Gastrocnemius medialis (tissue), 4 donors: ENCODE results near the gene AKIRIN2. TPM values are rescaled to one million over a fixed set of nuclear protein-coding genes. Genes with fewer than 3 reads are reported as not detected.
"Not testable (repeated sequence)": the region's sequence is repeated elsewhere in the genome, so short reads cannot be mapped to it uniquely, and the experiment has no call there.

Experiments
- ATAC-seq, 2 donors: fragments of 150-250 bp; one replicate each; pipeline ENCODE4 v1.9.1; 2016
- DNase-seq, 2 donors: peaks; one replicate each; pipeline ENCODE4 v3.0.0-alpha.2; 2019
- H3K27ac ChIP-seq, 4 donors: fragments of 200-600 bp; sonication (generic); 1 replicate in 1 of 4; 2 replicates in 3 of 4; pipeline ENCODE4 v1.5.1; 2016 to 2018; ENCODE audit warnings: mild to moderate bottlenecking in 2 of 4, moderate library complexity in 1 of 4
- H3K27me3 ChIP-seq, 3 donors: fragments of 200-600 bp; sonication (generic) in 2 of 3; 1 replicate in 1 of 3; 2 replicates in 2 of 3; pipeline versions ENCODE4 v1.5.1 to v1.6.0; 2016 to 2019; ENCODE audit warnings: mild to moderate bottlenecking in 1 of 3, moderate library complexity in 1 of 3
- H3K36me3 ChIP-seq, 2 donors: fragments of 200-600 bp; sonication (generic) in 1 of 2; one replicate each; pipeline ENCODE4 v1.5.1; 2017 to 2018
- H3K4me1 ChIP-seq, 2 donors: fragments of 200-600 bp; sonication (generic) in 1 of 2; one replicate each; pipeline ENCODE4 v1.5.1; 2016 to 2017; ENCODE audit warnings: mild to moderate bottlenecking in 2 of 2
- H3K4me3 ChIP-seq, 4 donors: fragments of 200-600 bp; sonication (generic) in 3 of 4; 1 replicate in 1 of 4; 2 replicates in 3 of 4; pipeline ENCODE4 v1.5.1; 2016 to 2019; ENCODE audit warnings: mild to moderate bottlenecking in 2 of 4
- H3K9me3 ChIP-seq, 3 donors: fragments of 200-600 bp; sonication (generic) in 2 of 3; 1 replicate in 1 of 3; 2 replicates in 2 of 3; pipeline ENCODE4 v1.5.1; 2016 to 2019
- POLR2A ChIP-seq, 2 donors: fragments of 450-650 bp; IDR thresholded peaks; one replicate each; pipeline ENCODE4 v1.6.1; 2017; ENCODE audit warnings: antibody characterized with exemption in 2 of 2, mild to moderate bottlenecking in 2 of 2, moderate library complexity in 2 of 2
- in situ Hi-C, 4 donors: fragments of 200-750 bp; cut with MboI; loops; one replicate each; pipeline versions ENCODE4 v1.15.0 to v1.8.0; 2017; ENCODE audit warnings: low sequenced_read_pairs in 4 of 4
- intact Hi-C: fragments of 100-400 bp; cut with DNase I; formaldehyde crosslinking; loops from one replicate; pipeline ENCODE4 v1.15.1; 2023; ENCODE audit warnings: low total_unique reads
- total RNA-seq, 4 donors: library from RNA; depleted of rRNA; stranded (reverse); fragments of >200 nt; gene quantifications; one replicate each; pipeline versions ENCODE4 v1.1.0 to v1.2.3, GENCODE V29; 2016
- TF ChIP-seq, protein P1 (sequence below), 5 experiments: fragments of 450-650 bp in 3 of 5; fragments of 200-600 bp in 2 of 5; sonication (generic) in 2 of 5; IDR thresholded peaks in 4 of 5; conservative IDR thresholded peaks in 1 of 5; 1 replicate in 4 of 5; 2 replicates in 1 of 5; pipeline ENCODE4 v1.5.1; 2016 to 2019; ENCODE audit warnings: antibody characterized with exemption in 5 of 5, mild to moderate bottlenecking in 3 of 5, moderate library complexity in 3 of 5

The AKIRIN2 gene
- total RNA-seq, 4 donors from 2014 or later = 25.6 to 44.5 (median 33.1) TPM

DNA sequence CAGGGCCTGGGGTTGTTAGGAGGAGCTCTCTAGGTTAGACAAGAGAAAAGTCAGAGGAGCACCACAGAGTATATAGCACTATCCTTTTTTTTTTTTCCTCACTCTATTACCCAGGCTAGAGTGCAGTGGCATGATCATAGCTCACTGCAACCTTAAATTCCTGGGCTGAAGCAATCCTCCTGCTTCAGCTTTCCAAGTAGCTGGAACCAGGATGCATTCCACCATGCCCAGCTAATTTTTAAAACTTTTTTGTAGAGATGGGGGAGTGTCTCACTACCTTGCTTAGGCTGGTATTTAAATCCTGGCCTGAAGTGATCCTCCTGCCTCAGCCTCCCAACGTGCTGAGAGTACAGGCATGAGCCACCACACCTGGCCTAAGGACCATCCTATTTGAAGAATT lies 19.3 kb upstream of the AKIRIN2 start:
- H3K4me1 ChIP-seq = peaks cover 30 to 31% of the 10 kb centered on the region in 2 donors

DNA sequence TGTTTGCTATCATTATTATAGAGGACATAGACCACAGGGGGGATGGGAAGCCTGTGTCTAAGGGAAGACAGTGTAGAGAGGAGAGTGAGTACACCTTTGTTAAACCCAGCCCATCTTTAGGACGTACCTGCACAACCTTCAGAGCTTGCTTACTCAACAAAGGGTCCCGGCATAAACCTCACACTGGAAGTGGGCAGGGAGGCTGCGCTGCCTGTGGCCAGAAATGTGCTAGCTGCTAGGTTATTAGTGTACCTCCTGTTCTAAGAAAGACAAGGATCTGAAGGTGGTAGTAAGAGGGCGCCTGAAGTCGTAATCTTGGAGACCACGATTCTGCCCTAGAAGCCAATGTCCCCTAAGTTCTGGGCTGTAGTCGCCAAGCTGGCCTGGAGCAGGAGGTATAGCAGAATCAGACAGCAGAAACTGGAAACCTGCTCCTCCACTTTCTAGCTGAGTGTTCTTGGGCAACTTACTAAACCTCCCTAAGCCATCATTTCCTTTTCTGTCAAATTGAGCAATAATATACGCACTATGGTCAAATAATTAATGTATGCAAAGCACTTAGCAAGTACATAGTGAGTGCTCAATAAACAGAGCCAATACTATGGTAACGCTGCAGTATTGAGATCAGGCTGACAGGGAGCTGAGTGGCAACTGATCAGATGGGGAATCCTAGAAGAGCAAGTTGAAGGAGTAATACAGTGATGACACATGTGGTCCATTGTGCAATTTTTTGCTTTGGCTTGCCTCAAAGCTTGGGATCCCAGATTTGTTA lies 16.8 kb upstream of the AKIRIN2 start:
- ATAC-seq (no peak), DNase-seq (no peak)
- Histone ChIP-seq H3K36me3 (no peaks in the 10 kb centered on the region), H3K4me3 (no peak overlapping the region), H3K27me3 (no peaks in the 10 kb centered on the region), H3K4me1 (peaks cover 14 to 16% of the 10 kb centered on the region in 2 donors), H3K9me3 (no peaks in the 10 kb centered on the region), H3K27ac (peak overlapping the region in 3 of 4 donors; percentile 6 to 59 (median 50))
- in situ Hi-C loops (no loop called here), intact Hi-C loops (no loop called here)
- no peak for TF ChIP-seq POLR2A (IDR thresholded peaks at IDR 0.05)

More for the DNA sequence above, 19.3 kb upstream of the AKIRIN2 start:
- DNase-seq (no peak), ATAC-seq (no peak)
- in situ Hi-C loops = no loop called here
- H3K36me3 ChIP-seq = no peaks in the 10 kb centered on the region
- no peak overlapping the region for H3K4me3 ChIP-seq
- peak overlapping the region; percentile 79 to 88 (median 84) for H3K27ac ChIP-seq
- intact Hi-C loops = no loop called here
- H3K27me3 ChIP-seq = no peaks in the 10 kb centered on the region
- H3K9me3 ChIP-seq = no peaks in the 10 kb centered on the region
- TF ChIP-seq, protein P1, sequence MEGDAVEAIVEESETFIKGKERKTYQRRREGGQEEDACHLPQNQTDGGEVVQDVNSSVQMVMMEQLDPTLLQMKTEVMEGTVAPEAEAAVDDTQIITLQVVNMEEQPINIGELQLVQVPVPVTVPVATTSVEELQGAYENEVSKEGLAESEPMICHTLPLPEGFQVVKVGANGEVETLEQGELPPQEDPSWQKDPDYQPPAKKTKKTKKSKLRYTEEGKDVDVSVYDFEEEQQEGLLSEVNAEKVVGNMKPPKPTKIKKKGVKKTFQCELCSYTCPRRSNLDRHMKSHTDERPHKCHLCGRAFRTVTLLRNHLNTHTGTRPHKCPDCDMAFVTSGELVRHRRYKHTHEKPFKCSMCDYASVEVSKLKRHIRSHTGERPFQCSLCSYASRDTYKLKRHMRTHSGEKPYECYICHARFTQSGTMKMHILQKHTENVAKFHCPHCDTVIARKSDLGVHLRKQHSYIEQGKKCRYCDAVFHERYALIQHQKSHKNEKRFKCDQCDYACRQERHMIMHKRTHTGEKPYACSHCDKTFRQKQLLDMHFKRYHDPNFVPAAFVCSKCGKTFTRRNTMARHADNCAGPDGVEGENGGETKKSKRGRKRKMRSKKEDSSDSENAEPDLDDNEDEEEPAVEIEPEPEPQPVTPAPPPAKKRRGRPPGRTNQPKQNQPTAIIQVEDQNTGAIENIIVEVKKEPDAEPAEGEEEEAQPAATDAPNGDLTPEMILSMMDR (IDR thresholded peaks at IDR 0.05 in 4 of 5, conservative IDR thresholded peaks at IDR 0.05 in 1 of 5) = no peak
- no peak for TF ChIP-seq POLR2A (IDR thresholded peaks at IDR 0.05)

GRCh38 chr6:87716928-87717614 lies 15.0 kb upstream of the AKIRIN2 start:
- intact Hi-C loops (no loop called here), in situ Hi-C loops (no loop called here)
- no peak for ATAC-seq
- H3K36me3 ChIP-seq = no peaks in the 10 kb centered on the region
- H3K4me3 ChIP-seq = no peak overlapping the region
- no peaks in the 10 kb centered on the region for H3K27me3 ChIP-seq
- no peaks in the 10 kb centered on the region for H3K9me3 ChIP-seq
- H3K27ac ChIP-seq = no peak overlapping the region
- no peak for TF ChIP-seq POLR2A (IDR thresholded peaks at IDR 0.05)
- TF ChIP-seq, protein P1 (IDR thresholded peaks at IDR 0.05 in 4 of 5, conservative IDR thresholded peaks at IDR 0.05 in 1 of 5) = no peak
- peaks cover under 1 to 1% of the 10 kb centered on the region in 2 donors for H3K4me1 ChIP-seq
- no peak for DNase-seq

DNA sequence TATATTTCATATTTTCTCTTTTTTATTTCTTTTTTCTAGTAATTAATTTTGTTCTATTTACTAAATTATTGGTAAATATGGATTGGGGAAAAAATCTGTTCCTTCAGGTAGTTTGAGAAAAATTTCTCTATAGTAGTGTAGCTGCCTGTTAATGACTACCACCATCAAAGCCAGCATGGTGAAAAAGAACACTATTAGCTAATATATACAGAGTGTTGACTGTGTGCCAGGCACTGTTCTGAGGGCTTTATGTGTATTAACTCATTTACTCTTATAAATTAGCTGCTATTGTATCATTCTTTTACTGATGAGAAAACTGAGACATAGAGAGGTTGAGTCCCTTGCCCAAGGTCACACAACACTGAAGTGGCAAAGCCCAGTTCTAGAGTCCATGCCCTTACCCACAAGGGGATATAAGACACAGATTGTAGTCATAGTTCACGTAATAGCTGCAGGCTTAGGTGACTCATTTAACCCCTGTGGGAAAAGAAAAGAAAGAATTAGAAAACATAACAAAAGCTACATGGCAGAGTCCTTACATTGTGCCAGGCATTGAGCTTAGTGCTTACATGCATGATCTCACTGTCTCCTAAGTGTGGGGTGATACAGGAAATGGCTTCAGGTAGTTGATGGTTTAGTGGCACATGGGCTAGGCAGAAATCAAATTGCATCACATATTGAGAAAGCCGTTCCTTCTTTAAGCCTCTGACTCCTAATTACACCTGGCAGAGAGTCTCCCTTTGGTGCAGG lies 12.2 kb upstream of the AKIRIN2 start:
- no peaks in the 10 kb centered on the region for H3K27me3 ChIP-seq
- intact Hi-C loops (no loop called here), in situ Hi-C loops (no loop called here)
- H3K36me3 ChIP-seq = no peaks in the 10 kb centered on the region
- H3K4me3 ChIP-seq = no peak overlapping the region
- ATAC-seq (no peak), DNase-seq (no peak)
- H3K27ac ChIP-seq = no peak overlapping the region
- no peaks in the 10 kb centered on the region for H3K4me1 ChIP-seq
- no peaks in the 10 kb centered on the region for H3K9me3 ChIP-seq
- TF ChIP-seq, protein P1 (IDR thresholded peaks at IDR 0.05 in 4 of 5, conservative IDR thresholded peaks at IDR 0.05 in 1 of 5) = no peak
- no peak for TF ChIP-seq POLR2A (IDR thresholded peaks at IDR 0.05)

- H3K27ac ChIP-seq, H3K27me3 ChIP-seq, intact Hi-C loops, ATAC-seq, H3K4me1 ChIP-seq, DNase-seq, H3K36me3 ChIP-seq, in situ Hi-C loops, H3K9me3 ChIP-seq, H3K4me3 ChIP-seq: not testable (repeated sequence)
Measured at GRCh38 chr6:87712713-87713112, 10.7 kb upstream of the AKIRIN2 start.
